A204.1 (cell line): ENCODE data around the gene SRRM3.
"Not testable (repeated sequence)": the region's sequence is repeated elsewhere in the genome, so short reads cannot be mapped to it uniquely, and the experiment has no call there.

Source experiments
- FAIRE-seq: peaks from 2 replicates; lab custom pipeline; 2012; peaks lifted over from hg19 to GRCh38; lab: Jason Lieb, UNC

Gene SRRM3

DNA sequence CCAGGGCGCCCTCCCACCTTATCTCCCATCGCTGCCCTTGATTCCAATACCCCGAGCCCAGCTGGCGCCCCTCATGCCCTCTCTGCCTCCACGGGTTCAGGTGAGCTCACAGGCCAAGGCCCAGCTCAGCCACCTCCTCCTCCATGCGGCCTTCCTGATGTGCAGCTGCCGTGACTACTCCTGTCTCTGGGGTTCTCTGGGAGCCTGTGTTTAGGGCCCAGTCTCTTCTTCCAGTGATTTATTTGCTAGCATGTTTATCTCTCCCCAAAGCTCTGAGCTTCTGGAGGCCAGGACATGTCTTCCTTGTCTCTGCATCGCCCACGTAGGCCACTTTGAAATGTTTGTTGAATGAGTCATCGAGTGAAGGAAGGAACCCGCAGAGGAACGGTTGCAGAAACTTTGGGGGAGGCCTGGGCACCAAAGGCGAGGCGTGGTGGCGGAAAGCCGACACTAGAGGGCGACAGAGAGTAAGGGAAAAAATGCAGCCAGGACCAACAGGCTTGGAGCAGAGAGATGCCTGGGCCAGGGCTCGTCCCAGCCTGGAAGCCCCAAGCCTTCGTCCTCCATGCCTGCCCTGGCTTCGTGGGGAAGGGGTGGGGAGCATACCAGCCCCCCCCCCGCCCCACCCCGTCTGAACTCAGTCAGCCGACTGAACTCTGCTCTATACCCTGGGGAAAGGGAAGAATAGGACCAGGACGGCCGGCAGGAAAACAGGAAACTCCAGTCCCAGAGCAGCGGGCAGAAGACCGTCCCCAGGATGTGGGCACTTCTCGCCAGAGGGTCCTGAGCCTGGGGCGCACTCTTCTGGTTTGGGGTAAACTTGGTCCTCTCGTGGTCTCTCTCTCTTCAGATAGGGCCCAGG, 89.9 kb downstream of the SRRM3 start:
- FAIRE-seq: peak; percentile 96

DNA sequence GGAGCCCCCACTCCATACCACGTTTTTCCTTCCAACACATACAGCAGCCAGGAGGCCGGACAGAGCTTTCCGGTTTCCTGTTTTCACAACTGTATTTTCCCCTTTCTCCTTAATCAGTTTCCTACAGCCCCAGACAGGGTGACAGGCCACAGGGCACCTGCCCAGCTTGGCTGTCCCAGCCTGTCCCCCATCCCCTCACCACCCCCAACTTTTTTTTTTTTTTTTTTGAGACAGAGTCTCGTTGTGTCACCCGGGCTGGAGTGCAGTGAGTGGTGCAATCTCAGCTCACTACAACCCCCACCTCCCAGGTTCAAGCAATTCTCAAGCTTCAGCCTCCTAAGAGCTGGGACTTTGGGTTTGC, 90.5 kb downstream of the SRRM3 start:
- no peak for FAIRE-seq

DNA sequence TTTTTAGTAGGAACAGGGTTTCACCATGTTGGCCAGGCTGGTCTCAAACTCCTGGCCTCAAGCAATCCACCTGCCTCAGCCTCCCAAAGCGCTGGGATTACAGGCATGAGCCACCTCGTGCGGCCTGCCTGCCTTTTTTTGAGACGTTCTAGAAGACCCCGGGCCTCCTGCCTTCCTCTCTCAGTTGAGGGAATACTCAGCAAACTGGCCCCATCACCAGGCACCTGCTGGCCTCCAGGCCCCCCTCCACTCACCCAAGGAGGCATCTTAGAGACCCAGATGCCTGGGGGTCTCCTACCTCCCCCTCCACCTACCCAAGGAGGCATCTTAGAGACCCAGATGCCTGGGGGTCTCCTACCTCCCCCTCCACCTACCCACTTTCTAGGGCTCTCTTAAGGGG, 91.2 kb downstream of the SRRM3 start:
- FAIRE-seq: not testable (repeated sequence)

DNA sequence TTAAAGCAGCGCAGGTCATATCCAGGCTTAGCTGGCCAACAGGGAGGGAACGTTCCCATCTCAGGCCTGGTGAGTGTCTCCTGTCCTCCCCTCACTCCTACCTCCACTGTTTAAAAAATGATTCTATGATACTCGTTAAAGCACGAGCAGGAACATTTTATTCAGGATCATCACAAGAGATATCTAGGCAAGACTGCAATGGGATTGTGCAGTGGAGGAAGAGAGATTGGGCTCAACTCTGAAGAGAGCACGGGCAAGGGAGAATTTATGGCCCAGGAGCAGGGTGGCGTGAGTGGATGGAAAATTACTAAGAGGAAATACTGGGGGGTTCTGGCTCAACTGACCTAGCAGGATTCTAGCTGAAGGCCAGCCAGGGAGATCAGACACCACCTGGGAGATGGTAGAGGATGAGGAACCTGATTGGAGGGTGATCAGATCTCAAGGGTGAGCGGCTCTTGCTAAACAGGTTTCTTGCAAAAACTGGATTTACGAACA, 91.8 kb downstream of the SRRM3 start:
- FAIRE-seq: no peak

DNA sequence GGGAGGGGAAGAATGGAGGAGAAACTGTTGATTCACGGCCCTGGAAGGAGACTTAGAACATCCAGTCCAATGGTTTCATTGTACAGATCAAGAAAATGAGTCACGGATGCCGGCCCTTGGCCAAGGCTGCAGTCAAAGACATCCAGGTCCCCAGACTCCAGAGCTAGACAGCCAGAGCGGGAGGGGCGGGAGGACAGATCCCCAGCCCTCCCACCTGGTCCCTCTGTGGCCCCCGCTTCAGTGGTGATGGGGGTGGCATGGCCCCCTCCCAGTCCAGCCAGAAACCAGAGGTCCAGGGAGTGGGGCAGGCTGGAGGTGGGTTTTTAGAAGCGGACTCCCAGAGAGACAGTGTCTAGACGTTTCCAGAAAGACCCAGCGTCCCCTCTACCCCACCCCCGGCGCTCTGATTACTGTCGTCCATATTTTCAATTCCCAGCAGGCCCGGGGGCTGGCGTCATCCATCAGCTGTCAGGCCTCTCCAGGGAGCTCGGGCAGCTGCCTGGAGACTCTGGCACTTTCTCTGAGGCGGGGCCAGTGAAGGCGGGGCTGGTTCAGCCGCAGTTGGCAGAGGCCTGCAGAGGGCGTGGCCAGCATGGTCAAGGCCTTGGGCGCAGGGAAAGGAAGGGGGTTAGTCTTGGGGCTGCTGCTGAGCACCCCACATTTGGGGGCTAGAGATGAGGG, 92.8 kb downstream of the SRRM3 start:
- FAIRE-seq: peak; percentile 80

DNA sequence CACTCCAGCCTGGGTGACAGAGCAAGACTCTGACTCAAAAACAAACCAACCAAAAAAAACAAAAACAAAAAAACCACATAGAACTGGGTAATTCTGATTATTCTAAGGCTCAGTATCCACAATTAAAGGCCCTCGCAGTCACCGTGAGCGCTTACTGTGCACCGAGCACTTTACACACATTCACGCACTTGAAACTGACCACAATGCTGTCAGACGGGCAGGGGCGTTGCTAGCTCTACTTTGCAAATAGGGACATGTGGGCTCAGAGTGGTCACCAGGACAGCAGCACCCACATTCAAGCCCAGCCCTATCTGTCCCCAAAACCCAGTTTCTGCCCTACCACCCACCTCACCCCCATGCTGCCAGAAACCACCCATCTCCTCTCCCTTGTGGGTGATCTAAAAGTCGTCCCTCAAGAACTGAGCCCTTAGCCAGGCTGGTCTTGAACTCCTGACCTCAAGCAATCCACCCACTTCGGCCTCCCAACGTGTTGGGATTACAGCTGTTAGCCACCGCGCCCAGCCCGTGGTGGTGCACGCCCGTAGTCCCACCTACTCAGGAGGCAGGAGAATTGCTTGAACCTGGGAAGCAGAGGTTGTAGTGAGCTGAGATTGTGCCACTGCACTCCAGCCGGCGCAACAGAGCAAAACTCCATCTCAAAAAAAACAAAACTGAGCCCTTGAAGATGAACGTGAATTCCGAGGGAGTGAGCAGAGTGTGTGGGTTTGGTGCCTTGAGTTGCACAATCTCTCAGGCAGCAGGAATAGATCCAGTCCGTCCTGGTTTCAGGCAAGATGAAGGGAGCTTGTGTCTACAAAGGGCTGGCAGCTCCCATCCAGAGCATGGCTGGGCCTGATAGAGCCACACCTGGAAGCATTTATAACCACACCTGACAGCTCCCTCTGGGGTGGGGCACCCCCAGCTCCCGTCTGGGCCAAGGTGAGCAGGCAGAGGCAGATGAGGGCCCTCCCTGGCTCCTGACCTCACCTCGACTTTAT, 95.3 kb downstream of the SRRM3 start:
- no peak for FAIRE-seq

DNA sequence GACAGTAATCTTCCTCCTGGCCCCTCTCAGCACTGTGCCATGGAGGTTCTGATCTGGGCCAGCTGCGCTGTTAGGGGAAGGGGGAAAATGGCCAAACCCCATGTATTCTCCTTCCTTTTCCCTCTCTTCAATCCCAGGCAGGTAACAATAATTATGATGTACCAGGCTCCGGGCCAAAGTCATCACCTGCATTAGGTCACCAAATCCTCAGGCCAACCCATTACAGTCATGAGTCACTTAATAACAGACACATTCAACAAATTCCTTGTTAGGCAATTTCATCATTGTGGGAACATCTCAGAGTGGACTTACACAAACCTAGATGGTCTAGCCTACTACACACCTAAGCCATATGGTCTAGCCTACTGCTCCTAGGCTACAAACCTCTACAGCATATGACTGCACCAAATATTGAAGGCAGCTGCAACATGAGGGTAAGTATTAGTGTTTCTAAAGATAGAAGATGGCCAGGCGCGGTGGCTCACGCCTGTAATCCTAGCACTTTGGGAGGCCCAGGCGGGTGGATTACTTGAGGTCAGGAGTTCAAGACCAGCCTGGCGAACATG, 98.6 kb downstream of the SRRM3 start:
- no peak for FAIRE-seq

DNA sequence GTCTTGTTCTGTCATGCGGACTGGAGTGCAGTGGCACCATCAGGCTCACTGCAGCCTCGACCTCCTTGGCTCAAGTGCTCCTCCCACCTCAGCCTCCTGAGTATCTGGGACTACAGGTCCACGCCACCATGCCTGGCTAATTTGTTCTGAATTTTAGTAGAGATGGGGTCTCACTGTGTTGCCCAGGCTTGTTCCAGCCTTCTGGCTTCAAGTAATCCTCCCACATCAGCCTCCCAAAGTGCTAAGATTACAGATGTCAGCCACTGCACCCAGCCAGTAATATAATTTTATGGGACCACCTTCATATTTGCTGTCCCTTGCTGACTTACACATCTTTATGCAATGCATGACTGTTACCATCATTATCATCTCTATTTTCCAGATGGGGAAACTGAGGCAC, 99.3 kb downstream of the SRRM3 start:
- FAIRE-seq: no peak

DNA sequence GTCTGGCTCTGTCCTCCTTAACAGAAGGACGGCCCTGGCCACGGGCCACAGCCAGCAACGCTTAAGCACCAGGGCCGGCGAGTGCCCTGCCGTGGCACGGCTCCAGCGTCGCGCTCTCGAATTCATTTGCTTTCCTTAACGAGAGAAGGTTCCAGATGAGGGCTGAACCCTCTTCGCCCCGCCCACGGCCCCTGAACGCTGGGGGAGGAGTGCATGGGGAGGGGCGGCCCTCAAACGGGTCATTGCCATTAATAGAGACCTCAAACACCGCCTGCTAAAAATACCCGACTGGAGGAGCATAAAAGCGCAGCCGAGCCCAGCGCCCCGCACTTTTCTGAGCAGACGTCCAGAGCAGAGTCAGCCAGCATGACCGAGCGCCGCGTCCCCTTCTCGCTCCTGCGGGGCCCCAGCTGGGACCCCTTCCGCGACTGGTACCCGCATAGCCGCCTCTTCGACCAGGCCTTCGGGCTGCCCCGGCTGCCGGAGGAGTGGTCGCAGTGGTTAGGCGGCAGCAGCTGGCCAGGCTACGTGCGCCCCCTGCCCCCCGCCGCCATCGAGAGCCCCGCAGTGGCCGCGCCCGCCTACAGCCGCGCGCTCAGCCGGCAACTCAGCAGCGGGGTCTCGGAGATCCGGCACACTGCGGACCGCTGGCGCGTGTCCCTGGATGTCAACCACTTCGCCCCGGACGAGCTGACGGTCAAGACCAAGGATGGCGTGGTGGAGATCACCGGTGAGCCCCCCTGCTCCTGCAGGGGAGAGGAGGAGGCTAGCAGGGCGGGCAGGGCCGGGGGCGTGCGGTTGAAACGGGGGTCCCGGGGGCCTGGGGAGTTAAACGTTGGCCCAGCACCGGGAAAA, 100.9 kb downstream of the SRRM3 start, which contains the start of gene HSPB1:
Gene HSPB1 (plus strand): TSS at position 327 of the 855 bp plus-strand sequence. CDS start 40 bp downstream, at position 367.
- peak; percentile 92 for FAIRE-seq

DNA sequence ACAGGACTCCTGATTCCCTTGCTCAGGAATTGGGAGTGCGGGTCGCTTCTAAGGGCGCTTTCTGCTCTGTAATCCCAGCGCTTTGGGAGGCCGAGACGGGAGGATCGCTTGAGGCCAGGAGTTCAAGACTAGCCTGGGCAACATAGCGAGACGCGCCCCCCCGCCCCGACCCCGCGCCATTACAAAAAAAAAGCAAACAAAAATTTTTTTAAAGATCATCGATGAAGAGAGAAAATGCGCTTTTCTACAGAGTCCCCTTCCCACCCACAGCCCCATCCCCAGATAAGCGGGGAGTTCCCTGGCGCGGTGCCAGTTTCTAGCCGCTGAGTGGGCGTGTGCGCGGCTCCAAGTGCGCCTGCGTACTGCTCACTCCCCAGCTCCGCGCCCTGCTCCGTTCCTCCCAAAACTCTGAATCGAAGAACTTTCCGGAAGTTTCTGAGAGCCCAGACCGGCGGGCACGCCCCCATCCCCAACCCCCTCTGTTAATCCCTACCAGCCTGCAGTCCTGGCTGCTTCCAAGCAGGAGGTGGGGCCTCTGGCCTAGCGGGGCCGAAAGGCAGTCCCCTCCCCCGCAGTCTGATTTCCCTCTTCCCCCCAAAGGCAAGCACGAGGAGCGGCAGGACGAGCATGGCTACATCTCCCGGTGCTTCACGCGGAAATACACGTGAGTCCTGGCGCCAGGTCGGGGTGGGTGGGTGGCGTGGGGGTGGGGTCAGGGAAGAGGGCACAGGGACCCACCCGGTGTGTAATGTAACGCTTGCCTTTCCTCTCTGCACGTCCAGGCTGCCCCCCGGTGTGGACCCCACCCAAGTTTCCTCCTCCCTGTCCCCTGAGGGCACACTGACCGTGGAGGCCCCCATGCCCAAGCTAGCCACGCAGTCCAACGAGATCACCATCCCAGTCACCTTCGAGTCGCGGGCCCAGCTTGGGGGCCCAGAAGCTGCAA, 101.8 kb downstream of the SRRM3 start:
- peak; percentile 73 for FAIRE-seq

DNA sequence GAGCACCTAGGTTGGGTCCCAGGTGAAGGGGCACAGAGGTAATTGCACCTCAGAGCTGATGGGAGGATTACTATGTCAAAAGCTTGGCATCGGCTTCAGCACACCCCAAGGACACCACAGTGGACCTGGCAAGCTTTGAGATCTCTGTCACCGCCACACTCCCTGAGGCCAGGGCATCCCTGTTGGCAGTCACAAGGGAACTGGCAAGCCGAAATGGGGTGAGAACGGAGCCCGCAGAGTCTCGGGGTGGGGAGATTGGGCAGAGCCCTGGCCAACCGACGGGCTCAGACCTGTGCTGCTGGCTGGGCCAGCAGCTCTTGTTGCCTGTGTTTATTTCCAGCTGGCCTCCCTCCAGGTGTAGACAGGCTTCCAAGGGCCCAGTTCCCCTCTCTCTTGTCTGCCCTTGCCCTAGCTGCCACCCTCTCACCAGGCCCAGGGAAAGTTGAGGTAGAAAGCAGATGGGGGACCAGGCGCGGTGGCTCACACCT, 103.2 kb downstream of the SRRM3 start:
- no peak for FAIRE-seq

DNA sequence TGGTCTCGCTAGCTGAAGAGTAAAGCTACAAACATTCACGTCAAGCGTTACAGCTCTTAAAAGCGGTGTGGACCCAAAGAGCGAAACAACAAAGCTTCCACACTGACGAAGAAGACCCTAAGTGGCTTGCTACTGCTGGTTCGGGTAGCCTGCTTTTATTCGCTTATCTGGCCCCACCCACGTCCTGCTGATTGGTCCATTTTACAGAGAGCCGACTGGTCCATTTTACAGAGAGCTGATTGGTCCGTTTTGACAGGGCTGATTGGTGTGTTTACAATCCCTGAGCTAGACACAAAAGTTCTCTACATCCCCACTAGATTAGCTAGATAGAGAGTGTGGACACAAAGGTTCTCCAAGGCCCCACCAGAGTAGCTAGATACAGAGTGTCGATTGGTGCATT, 107.2 kb downstream of the SRRM3 start:
- not testable (repeated sequence) for FAIRE-seq

DNA sequence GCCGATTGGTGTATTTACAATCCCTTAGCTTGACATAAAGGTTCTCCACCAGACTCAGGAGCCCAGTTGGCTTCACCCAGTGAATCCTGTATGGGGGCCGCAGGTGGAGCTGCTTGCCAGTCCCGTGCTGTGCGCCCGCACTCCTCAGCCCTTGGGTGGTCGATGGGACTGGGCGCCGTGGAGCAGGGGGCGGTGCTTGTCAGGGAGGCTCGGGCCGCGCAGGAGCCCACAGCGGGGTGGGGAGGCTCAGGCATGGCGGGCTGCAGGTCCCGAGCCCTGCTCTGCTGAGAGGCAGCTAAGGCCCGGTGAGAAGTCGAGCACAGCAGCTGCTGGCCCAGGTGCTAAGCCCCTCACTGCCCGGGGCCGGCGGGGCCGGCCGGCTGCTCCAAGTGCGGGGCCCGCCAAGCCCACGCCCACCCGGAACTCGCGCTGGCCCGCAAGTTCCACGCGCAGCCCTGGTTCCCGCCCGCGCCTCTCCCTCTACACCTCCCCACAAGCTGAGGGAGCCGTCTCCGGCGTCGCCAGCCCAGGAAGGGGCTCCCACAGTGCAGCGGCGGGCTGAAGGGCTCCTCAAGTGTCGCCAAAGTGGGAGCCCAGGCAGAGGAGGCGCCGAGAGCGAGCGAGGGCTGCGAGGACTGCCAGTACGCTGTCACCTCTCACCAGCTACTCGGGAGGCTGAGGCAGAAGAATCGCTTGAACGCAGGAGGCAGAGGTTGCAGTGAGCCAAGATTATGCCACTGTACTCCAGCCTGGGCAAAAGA, 107.8 kb downstream of the SRRM3 start:
- FAIRE-seq: not testable (repeated sequence)

DNA sequence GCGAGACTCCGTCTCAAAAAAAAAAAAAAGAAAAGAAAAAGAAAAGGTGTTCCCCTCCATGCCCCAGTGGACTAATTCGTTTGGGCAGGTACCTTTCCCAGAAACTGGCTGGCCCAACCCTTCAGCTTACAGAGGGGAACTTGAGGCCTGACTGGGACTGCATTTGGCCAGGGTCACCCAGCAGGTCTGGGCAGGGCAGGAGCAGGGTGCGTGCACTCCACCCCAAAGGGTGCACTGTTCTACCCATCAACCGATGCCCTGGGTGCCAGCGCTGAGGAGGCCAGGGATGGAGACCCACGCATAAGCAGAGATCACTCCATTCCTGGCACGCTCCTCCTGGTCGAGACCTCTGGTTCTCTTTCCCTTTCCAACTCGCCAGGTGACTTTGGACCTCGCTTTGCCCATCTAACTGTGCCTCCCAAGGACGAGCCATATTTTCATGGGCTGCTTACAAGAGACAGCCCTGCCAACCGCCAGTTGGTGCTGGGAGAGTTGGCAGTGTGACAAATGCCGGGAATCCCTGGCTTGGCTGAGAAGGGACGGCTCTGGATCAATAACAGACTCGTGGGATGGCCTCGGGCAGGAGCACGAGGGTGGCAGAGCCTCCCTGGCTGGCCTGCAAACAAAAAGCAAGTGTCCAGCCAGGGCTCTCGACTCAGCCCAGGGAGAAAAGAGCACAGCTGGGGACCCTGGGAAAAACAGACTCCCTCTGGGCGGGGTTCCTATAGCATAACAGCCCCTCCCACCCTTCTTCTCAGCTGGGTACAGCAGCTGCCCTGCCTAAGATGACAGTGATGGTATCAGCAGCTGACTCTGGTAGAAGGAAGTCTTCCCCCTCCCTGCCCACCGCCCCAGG, 108.6 kb downstream of the SRRM3 start:
- FAIRE-seq: no peak

DNA sequence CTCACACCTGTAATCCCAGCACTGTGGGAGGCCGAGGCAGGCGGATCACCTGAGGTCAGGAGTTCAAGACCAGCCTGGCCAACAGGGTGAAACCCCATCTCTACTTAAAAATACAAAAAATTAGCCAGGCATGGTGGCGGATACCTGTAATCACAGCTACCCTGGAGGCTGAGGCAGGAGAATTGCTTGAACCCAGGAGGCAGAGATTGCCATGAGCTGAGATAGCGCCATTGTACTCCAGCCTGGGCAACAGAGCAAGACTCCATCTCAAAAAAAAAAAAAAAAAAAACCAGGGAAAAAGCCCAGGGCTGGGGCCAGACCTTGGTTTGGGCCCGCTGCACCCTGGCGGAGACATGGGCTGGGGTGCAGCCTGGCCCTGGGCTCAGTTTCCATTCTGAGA, 110.1 kb downstream of the SRRM3 start:
- not testable (repeated sequence) for FAIRE-seq

DNA sequence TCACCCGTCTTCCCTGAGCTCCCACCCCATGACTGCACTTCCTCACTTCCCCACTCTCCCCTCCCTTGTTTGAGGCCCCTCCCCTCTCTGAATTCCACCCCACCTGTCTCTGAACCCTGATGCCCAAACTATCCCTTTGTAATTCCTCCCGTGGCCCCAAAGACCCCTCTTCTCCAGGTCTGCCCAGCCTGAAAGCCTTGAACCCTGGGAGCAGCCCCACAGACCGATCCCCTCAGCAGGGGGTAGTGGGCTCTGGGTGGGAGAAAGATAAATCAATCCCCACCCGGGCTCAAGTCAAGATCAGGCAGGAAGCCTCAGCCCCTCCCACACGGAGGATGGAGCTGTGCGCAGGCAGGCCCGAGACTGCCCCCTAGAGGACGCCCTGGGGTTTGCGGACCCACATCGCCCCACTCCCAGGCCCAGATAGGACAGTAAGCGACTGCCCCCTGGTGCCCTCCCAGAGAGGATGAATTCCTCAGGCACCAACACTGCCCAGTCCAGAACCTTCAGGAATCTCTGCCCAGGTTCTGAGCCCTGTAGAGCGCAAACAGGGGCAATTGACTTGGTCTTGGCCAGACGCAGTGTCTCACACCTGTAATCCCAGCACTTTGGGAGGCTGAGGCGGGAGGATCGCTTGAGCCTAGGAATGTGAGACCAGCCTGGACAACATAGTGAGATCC, 112.5 kb downstream of the SRRM3 start:
- FAIRE-seq: no peak

DNA sequence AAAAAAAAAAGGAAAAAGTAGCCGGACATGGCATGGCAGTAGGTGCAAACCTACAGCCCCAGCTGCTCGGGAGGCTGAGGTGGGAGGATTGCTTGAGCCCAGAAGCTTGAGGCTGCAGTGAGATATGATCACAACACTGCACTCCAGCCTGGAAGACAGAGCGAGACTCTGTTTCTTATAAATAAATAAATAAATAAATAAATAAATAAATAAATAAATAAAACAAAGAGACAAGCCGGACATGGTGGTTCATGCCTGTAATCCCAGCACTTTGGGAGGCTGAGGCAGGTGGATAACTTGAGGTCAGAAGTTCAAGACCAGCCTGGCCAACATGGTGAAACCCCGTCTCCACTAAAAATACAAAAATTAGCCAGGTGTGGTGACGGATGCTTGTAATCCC, 113.0 kb downstream of the SRRM3 start:
- FAIRE-seq: not testable (repeated sequence)
